Measurements from ENCODE around the gene SLC9A1. TPM values are rescaled to one million over a fixed set of nuclear protein-coding genes. Genes with fewer than 3 reads are reported as not detected.

Gene SLC9A1
- polyA plus RNA-seq, 3 donors = 4.5 to 14.2 (median 4.6) TPM

DNA sequence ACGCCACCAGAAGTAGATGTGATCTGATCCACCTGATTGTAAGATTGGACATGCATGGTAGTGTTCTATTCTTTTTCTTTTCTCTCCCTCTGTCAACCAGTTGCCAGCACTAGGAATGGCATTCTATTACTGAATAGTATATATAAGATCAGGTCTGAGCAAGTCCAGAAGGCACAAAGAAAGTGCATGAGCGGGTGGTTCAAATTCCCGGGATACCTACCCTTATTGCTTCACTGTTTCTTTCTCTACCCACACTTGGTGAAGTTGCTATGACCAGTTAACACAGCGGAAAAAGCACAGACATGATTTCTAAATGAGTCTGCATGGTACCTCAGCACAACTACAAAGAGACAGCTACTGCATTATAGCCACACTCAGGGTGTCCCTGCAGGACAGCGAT is 64.0 kb downstream of the SLC9A1 start:
- H3K4me1 Mint-ChIP-seq = peaks cover 16% of the 10 kb centered on the region
- no peak overlapping the region for H2AFZ ChIP-seq (ENCODE audit: insufficient read depth, low read depth, low read length, poor library complexity, severe bottlenecking)
- no peak overlapping the region for H3K4me3 ChIP-seq (replicated peaks in 1 of 3; ENCODE audit: low read depth in 2 of 3, low read length in 3 of 3)
- TF ChIP-seq, protein P1, sequence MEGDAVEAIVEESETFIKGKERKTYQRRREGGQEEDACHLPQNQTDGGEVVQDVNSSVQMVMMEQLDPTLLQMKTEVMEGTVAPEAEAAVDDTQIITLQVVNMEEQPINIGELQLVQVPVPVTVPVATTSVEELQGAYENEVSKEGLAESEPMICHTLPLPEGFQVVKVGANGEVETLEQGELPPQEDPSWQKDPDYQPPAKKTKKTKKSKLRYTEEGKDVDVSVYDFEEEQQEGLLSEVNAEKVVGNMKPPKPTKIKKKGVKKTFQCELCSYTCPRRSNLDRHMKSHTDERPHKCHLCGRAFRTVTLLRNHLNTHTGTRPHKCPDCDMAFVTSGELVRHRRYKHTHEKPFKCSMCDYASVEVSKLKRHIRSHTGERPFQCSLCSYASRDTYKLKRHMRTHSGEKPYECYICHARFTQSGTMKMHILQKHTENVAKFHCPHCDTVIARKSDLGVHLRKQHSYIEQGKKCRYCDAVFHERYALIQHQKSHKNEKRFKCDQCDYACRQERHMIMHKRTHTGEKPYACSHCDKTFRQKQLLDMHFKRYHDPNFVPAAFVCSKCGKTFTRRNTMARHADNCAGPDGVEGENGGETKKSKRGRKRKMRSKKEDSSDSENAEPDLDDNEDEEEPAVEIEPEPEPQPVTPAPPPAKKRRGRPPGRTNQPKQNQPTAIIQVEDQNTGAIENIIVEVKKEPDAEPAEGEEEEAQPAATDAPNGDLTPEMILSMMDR (IDR thresholded peaks at IDR 0.05) = no peak
- no peak overlapping the region for H3K27ac ChIP-seq (ENCODE audit: low read depth in 1 of 2, low read length in 2 of 2)
- H3K4me2 ChIP-seq (replicated peaks; ENCODE audit: extremely low read depth, low read length, poor library complexity, severe bottlenecking) = no peak overlapping the region
- no peak for DNase-seq
- 100% methylated on average over 1 of the region's 5 CpGs for WGBS (ENCODE audit: insufficient coverage)
- H3K36me3 ChIP-seq (replicated peaks in 1 of 2; ENCODE audit: control insufficient read depth in 1 of 2, insufficient read depth in 2 of 2, low read length in 2 of 2) = no peaks in the 10 kb centered on the region
- no peak overlapping the region for H3K27ac Mint-ChIP-seq
- H3K9me3 ChIP-seq (replicated peaks in 1 of 2; ENCODE audit: control insufficient read depth in 1 of 2, insufficient read depth in 1 of 2, low read length in 2 of 2) = no peaks in the 10 kb centered on the region
- intact Hi-C loops (cut with micrococcal nuclease) = no loop called here
- H3K79me2 ChIP-seq (ENCODE audit: insufficient read depth, low read length) = no peaks in the 10 kb centered on the region
- peaks cover 4 to 12% of the 10 kb centered on the region in 2 donors for H3K4me1 ChIP-seq (ENCODE audit: control insufficient read depth in 1 of 2, insufficient read depth in 2 of 2, low read length in 2 of 2)
- H3K4me3 Mint-ChIP-seq = no peak overlapping the region
- peaks cover 0 to 6% (median 3%) of the 10 kb centered on the region in 3 donors for H3K27me3 Mint-ChIP-seq (ENCODE audit: low read depth in 3 of 3)
- no peaks in the 10 kb centered on the region for H3K27me3 ChIP-seq (ENCODE audit: control insufficient read depth in 2 of 2, insufficient read depth in 2 of 2, low read length in 2 of 2)
- H4K20me1 ChIP-seq (ENCODE audit: insufficient read depth, low read length) = no peaks in the 10 kb centered on the region
- H3K9me3 Mint-ChIP-seq = peaks cover 0 to 2% (median 0%) of the 10 kb centered on the region in 7 donors
- H3K9ac ChIP-seq (ENCODE audit: insufficient read depth, low read length, poor library complexity, severe bottlenecking) = no peak overlapping the region
- H3K36me3 Mint-ChIP-seq = no peaks in the 10 kb centered on the region

DNA sequence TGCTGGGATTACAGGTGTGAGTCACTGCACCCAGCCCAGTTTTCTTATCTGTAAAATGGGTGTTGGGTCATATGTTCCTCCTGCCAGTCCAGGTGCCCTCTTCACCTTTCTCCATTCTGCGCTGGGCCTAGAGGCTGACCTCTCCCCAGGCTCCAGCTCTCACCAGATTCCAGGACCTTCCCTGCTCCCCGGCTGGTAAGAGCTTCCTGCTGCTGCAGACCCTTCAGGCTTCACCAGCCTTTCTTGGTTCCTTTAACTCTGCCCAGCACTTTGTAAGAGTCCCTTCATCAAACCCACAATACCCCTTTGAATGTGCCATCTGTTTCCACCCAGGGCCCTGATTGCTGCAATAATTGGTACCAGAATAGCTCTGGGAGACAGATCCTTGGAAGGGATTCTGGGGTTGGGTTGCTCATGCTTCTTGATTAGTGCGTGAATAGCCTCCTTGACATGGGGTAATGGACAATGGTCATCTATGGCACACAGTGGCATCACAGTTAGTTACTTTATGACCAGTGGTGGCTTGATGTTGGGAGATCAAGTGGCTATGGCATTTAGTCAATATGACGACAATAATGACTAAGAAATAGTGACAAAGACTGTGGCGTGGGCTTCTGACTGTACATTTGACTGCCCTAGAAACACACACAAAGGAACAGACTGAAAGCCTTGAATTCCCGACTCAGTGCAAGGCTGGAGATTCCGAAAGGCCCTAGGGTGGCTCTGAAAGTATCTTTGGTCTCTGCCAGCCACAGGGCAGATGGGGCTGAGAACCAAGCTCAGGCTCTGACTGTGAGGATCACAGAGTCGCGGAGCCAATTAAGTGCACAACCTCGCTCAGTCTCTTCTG is 67.3 kb downstream of the SLC9A1 start:
- Mint-ChIP-seq H3K27ac (peak overlapping the region in 2 of 7 donors; percentile 40 to 70), H3K36me3 (no peaks in the 10 kb centered on the region), H3K4me1 (peaks cover 2% of the 10 kb centered on the region), H3K27me3 (ENCODE audit: low read depth in 3 of 3) (peaks cover 3 to 5% (median 3%) of the 10 kb centered on the region in 3 donors), H3K9me3 (peaks cover 0 to 8% (median 6%) of the 10 kb centered on the region in 7 donors), H3K4me3 (no peak overlapping the region)
- no peak overlapping the region for H3K27ac ChIP-seq (ENCODE audit: low read depth in 1 of 2, low read length in 2 of 2)
- no peak overlapping the region for H3K4me2 ChIP-seq (replicated peaks; ENCODE audit: extremely low read depth, low read length, poor library complexity, severe bottlenecking)
- H3K9ac ChIP-seq (ENCODE audit: insufficient read depth, low read length, poor library complexity, severe bottlenecking) = no peak overlapping the region
- H2AFZ ChIP-seq (ENCODE audit: insufficient read depth, low read depth, low read length, poor library complexity, severe bottlenecking) = no peak overlapping the region
- no peaks in the 10 kb centered on the region for H4K20me1 ChIP-seq (ENCODE audit: insufficient read depth, low read length)
- DNase-seq = peak in 1 of 3 donors; percentile 42
- TF ChIP-seq, protein P1 (IDR thresholded peaks at IDR 0.05) = no peak
- WGBS (ENCODE audit: insufficient coverage) = 83% methylated on average over 9 of the region's 10 CpGs
- intact Hi-C loops (cut with micrococcal nuclease) = loop anchor here in 1 of 2 donors (10.0 kb wide), 1 partner anchor 113 kb away; no protein-coding TSS in a partner anchor
- no peaks in the 10 kb centered on the region for H3K4me1 ChIP-seq (ENCODE audit: control insufficient read depth in 1 of 2, insufficient read depth in 2 of 2, low read length in 2 of 2)
- no peaks in the 10 kb centered on the region for H3K36me3 ChIP-seq (replicated peaks in 1 of 2; ENCODE audit: control insufficient read depth in 1 of 2, insufficient read depth in 2 of 2, low read length in 2 of 2)
- H3K4me3 ChIP-seq (replicated peaks in 1 of 3; ENCODE audit: low read depth in 2 of 3, low read length in 3 of 3) = no peak overlapping the region
- H3K79me2 ChIP-seq (ENCODE audit: insufficient read depth, low read length) = no peaks in the 10 kb centered on the region
- no peaks in the 10 kb centered on the region for H3K27me3 ChIP-seq (ENCODE audit: control insufficient read depth in 2 of 2, insufficient read depth in 2 of 2, low read length in 2 of 2)
- peaks cover 0 to 4% of the 10 kb centered on the region in 2 donors for H3K9me3 ChIP-seq (replicated peaks in 1 of 2; ENCODE audit: control insufficient read depth in 1 of 2, insufficient read depth in 1 of 2, low read length in 2 of 2)
